ENCODE data around the gene MTCH1. TPM values are rescaled to one million over a fixed set of nuclear protein-coding genes. Genes with fewer than 3 reads are reported as not detected.

Gene MTCH1
- total and polyA plus RNA-seq, 9 of the 15 experiments (the other 6 are each of a cell fraction or from before 2014, with no cell fraction given): 7.9 to 161 (median 118) TPM

DNA sequence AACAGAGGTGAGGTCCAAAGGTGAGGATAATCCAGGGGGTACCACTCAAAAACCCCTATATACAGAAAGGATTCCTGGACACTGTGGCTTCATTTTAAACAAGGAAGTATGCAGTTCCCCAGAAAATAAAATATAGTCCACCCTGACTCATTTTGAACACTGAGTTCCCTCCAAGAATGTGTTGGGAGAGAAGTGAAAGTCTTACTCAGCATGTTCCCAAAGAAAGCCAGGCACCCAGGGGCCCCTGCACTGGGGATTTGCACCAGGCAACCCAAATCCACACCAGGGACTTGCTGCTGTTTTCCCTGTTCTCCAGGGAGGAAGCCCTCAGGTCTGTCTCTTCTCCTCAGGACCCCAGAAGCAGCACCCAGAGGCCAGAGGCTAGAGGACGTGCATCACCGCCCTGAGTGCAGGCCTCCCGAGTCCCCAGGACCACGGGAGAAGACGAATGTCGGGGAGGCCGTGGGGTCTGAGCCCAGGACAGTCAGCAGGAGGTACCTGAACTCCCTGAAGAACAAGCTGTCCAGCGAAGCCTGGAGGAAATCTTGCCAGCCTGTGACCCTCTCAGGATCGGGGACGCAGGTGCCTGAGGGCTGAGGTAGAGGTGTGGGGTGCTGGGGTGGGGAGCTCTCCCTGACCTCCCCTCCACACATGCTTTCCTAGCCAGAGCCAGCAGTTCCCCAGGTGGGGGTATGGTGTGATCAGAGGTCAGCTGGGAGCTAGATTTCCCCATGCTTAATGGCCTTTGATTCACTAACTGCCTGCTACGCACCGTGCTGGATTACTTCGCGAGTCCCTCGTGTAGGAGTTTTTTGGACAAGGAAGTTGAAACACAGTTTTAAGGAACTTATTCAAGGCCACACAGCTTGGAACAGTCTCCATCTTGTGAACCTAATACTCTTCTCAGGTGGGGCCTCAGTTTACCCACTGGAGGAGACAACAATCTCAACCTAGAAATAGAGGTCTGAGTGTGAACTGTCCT is 22.8 kb upstream of the MTCH1 start (continued):
- TF ChIP-seq, protein P1, sequence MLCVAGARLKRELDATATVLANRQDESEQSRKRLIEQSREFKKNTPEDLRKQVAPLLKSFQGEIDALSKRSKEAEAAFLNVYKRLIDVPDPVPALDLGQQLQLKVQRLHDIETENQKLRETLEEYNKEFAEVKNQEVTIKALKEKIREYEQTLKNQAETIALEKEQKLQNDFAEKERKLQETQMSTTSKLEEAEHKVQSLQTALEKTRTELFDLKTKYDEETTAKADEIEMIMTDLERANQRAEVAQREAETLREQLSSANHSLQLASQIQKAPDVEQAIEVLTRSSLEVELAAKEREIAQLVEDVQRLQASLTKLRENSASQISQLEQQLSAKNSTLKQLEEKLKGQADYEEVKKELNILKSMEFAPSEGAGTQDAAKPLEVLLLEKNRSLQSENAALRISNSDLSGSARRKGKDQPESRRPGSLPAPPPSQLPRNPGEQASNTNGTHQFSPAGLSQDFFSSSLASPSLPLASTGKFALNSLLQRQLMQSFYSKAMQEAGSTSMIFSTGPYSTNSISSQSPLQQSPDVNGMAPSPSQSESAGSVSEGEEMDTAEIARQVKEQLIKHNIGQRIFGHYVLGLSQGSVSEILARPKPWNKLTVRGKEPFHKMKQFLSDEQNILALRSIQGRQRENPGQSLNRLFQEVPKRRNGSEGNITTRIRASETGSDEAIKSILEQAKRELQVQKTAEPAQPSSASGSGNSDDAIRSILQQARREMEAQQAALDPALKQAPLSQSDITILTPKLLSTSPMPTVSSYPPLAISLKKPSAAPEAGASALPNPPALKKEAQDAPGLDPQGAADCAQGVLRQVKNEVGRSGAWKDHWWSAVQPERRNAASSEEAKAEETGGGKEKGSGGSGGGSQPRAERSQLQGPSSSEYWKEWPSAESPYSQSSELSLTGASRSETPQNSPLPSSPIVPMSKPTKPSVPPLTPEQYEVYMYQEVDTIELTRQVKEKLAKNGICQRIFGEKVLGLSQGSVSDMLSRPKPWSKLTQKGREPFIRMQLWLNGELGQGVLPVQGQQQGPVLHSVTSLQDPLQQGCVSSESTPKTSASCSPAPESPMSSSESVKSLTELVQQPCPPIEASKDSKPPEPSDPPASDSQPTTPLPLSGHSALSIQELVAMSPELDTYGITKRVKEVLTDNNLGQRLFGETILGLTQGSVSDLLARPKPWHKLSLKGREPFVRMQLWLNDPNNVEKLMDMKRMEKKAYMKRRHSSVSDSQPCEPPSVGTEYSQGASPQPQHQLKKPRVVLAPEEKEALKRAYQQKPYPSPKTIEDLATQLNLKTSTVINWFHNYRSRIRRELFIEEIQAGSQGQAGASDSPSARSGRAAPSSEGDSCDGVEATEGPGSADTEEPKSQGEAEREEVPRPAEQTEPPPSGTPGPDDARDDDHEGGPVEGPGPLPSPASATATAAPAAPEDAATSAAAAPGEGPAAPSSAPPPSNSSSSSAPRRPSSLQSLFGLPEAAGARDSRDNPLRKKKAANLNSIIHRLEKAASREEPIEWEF (CRISPR knock-in tag; IDR thresholded peaks at IDR 0.05): no peak
- TF ChIP-seq TCF3 (CRISPR knock-in tag; IDR thresholded peaks at IDR 0.05): no peak
